ENCODE data around the gene ITPR2.

DNA sequence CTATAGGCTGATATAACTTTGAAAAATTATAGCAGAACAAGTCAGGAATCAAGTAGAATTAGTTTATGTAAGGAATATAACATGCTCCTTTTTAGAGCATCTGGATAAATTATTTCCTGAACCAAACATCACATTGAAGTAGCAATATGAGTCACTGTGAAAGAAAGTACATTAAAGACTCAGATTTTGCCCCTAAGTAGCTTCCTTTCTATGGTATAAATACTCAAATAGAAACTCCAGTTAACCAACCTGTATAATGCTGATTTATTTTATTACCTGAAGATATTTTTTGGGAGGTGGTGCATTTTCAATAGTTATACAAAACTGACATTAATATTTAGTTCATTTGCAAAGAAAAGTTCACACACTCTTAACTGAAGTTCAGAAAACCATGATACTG lies 312.1 kb downstream of the ITPR2 start:
- TF ChIP-seq, protein P1, sequence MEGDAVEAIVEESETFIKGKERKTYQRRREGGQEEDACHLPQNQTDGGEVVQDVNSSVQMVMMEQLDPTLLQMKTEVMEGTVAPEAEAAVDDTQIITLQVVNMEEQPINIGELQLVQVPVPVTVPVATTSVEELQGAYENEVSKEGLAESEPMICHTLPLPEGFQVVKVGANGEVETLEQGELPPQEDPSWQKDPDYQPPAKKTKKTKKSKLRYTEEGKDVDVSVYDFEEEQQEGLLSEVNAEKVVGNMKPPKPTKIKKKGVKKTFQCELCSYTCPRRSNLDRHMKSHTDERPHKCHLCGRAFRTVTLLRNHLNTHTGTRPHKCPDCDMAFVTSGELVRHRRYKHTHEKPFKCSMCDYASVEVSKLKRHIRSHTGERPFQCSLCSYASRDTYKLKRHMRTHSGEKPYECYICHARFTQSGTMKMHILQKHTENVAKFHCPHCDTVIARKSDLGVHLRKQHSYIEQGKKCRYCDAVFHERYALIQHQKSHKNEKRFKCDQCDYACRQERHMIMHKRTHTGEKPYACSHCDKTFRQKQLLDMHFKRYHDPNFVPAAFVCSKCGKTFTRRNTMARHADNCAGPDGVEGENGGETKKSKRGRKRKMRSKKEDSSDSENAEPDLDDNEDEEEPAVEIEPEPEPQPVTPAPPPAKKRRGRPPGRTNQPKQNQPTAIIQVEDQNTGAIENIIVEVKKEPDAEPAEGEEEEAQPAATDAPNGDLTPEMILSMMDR (IDR thresholded peaks at IDR 0.05): no peak
- TF ChIP-seq PHF8 (IDR thresholded peaks at IDR 0.05; ENCODE audit: borderline replicate concordance, low read depth): no peak
- TF ChIP-seq, protein P2, sequence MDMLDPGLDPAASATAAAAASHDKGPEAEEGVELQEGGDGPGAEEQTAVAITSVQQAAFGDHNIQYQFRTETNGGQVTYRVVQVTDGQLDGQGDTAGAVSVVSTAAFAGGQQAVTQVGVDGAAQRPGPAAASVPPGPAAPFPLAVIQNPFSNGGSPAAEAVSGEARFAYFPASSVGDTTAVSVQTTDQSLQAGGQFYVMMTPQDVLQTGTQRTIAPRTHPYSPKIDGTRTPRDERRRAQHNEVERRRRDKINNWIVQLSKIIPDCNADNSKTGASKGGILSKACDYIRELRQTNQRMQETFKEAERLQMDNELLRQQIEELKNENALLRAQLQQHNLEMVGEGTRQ (IDR thresholded peaks at IDR 0.05): no peak
- no peak for TF ChIP-seq POLR2A (IDR thresholded peaks at IDR 0.05; ENCODE audit: low read length)

Data from A549 (cell line).